SH-SY5Y (cell line): ENCODE data around the gene TSEN54.

Source experiments
- GATA2 ChIP-seq: IDR thresholded peaks from 2 replicates; pipeline ENCODE4 v1.6.1; 2011; ENCODE audit warnings: mild to moderate bottlenecking, low read depth, low read length
- GATA3 ChIP-seq: IDR thresholded peaks from 2 replicates; pipeline ENCODE4 v1.6.1; 2011; ENCODE audit warnings: low read depth, mild to moderate bottlenecking, low read length, moderate library complexity

DNA sequence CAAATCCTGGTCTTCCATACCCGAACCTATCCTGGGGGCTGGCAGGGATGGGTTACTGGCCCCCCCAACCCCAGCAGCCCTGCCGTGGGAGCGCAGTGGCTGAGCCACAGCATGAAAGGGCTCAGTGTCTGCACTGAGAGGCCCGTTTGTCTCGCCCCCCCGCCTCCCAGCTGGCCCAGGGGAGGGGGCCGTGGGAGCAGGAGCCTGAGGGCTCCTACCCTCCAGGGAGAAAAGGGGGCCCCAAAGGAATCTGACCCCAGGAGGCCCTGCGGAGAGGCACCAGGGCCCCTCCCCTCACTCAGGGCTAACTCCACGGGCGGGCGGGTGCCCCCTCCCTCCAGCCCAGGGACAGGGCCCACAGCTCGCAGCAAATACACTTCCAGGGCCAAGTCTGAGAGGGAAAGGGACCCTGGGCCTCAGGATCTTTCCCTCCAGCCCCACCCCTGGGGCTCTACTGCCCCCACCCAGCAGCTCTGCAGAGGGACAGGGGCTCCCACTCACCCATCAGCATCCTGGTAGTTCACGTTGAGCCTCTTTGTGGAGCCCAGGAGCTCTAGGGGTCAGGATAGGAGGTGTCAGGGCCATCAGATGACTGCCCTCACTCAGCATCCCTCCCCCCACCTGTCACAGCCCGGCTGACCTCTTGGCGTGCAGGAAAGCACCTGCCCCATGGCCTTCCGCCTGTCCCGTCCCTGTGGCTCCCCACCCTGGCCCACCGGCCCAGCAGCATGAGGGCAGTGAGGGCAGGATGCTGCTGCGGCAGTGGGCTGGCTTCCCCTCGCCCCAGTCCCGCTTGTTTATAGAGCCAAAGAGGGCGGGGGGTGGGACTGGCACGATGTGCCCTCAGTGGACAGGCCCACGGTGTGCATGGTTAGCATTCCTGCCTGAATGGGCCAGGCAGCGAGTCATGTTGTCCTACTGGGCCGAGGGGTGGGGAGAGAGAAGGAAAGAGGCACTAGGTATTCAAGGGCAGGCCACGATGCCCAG lies 8.3 kb upstream of the TSEN54 start:
- TF ChIP-seq GATA2 (no peak), GATA3 (no peak)
